Measurements from ENCODE around the gene CRACR2A. TPM values are rescaled to one million over a fixed set of nuclear protein-coding genes. Genes with fewer than 3 reads are reported as not detected.

The CRACR2A gene
- total RNA-seq, 1 donor from 2014 or later, result 6.2 TPM

DNA sequence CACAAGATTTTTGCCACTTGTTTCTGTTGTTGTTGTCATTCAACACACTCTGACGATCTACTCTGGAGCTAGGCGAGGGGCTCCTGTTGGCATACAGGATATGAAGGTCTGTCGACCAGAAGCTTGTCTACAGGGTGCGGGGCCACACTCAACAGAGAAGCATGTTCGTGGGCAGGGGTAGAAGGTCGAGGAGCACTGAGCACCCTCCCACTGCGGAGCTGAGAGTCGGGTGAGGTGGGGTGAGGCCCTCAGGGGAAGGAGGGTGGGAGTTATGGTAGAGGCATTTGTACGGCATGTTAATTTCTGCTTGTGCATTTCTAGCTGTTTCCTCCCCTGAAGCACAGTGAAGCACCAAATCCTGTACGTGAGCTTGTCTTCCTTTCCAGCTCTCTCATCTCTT, 146.8 kb downstream of the CRACR2A start:
- DNase-seq (ENCODE audit: low read depth), result no peak
- TF ChIP-seq, protein P1, sequence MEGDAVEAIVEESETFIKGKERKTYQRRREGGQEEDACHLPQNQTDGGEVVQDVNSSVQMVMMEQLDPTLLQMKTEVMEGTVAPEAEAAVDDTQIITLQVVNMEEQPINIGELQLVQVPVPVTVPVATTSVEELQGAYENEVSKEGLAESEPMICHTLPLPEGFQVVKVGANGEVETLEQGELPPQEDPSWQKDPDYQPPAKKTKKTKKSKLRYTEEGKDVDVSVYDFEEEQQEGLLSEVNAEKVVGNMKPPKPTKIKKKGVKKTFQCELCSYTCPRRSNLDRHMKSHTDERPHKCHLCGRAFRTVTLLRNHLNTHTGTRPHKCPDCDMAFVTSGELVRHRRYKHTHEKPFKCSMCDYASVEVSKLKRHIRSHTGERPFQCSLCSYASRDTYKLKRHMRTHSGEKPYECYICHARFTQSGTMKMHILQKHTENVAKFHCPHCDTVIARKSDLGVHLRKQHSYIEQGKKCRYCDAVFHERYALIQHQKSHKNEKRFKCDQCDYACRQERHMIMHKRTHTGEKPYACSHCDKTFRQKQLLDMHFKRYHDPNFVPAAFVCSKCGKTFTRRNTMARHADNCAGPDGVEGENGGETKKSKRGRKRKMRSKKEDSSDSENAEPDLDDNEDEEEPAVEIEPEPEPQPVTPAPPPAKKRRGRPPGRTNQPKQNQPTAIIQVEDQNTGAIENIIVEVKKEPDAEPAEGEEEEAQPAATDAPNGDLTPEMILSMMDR (IDR thresholded peaks at IDR 0.05; ENCODE audit: insufficient read depth, low read length, poor library complexity, severe bottlenecking), result no peak
- Histone ChIP-seq H3K4me3 (ENCODE audit: low read depth, low read length) (no peak overlapping the region), H3K27me3 (ENCODE audit: control insufficient read depth, insufficient read depth, low read length) (peaks cover 3% of the 10 kb centered on the region), H3K36me3 (ENCODE audit: control insufficient read depth, insufficient read depth, low read length) (no peaks in the 10 kb centered on the region)

DNA sequence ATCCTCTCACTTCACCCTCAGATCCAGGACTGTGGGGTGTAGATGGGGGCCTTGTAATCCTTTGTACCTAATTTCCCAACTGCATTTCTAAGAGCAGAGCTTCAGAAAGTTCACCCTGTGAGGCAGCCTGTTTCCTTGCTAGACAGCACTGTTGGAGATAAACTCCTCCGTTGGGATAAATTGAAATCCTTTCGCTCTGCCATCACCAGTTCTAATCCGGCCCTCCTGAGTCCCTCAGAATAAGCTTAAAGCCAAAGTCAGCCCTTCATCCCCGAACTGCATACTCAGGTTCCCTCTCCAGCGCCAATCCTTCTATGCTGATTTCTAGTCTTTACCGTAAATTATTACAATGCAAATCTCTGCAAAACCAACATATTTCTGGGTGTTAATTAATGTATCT, 147.2 kb downstream of the CRACR2A start:
- H3K27me3 ChIP-seq (ENCODE audit: control insufficient read depth, insufficient read depth, low read length), result peaks cover 3% of the 10 kb centered on the region
- H3K4me3 ChIP-seq (ENCODE audit: low read depth, low read length), result no peak overlapping the region
- DNase-seq (ENCODE audit: low read depth), result no peak

DNA sequence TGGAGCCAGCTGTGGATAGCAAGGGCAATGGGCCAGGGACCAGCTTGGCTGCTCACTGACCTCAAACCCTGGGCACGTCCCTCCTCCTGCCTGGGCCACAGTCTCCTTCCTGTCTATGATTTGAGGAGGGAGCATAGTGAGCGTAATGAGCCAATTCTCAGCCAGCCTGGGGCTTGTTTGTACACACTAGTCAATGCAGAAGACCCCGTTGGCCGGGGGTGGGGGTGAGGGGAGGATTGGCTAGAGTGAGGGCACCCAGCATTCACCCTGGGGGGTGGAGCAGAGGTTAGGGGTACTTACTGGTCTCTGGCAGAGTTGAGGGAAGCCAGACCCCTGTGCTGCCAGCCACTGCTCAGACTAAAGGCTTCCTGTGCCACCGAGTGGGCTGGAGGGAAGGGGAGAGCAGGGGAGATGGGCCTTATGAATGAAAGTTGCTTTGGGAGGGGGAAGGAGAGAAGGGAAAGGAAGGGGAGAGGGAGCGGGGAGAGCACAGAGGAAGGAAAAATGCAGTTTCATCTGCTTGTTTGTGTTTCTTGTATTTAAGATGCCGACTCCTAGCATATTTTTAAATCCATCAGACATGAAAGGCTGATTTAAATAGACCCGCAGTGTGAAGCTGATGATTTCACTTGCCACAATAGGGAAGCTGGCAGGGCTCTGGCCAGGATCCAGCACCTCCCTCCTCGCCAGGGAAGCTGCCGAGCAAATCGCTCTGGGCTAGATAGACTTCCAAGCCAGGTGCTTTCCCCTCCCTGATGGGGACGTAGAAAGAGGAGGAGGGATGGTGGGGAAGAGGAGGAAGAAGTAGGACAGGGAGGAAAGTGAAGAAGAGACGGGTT, 147.9 kb downstream of the CRACR2A start:
- TF ChIP-seq, protein P1 (IDR thresholded peaks at IDR 0.05; ENCODE audit: insufficient read depth, low read length, poor library complexity, severe bottlenecking), result no peak
- H3K27me3 ChIP-seq (ENCODE audit: control insufficient read depth, insufficient read depth, low read length), result peaks cover 3% of the 10 kb centered on the region
- peak; percentile 19 for DNase-seq (ENCODE audit: low read depth)
- no peak overlapping the region for H3K4me3 ChIP-seq (ENCODE audit: low read depth, low read length)
- H3K36me3 ChIP-seq (ENCODE audit: control insufficient read depth, insufficient read depth, low read length), result no peaks in the 10 kb centered on the region

More for the DNA sequence above, 147.2 kb downstream of the CRACR2A start:
- no peaks in the 10 kb centered on the region for H3K36me3 ChIP-seq (ENCODE audit: control insufficient read depth, insufficient read depth, low read length)
- TF ChIP-seq, protein P1 (IDR thresholded peaks at IDR 0.05; ENCODE audit: insufficient read depth, low read length, poor library complexity, severe bottlenecking), result no peak

DNA sequence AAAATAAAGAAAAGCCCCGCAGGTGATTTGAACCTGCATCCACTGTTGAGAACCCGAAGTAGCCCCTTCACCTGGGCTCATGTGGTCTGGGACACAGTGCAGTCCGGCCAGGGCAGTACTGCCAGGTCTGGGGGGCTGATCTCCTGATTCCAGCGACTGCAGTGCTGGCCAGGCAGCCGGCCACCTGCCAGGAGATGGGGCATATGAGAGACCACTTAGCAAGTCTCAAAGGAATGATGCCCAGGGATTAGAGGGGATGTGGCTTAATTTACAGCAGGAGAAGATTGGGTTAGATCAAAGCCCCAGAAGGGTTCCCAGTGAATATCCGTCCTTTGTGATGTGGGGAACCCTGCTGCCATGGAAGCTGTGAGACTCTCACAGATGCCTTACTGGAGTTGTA, 148.6 kb downstream of the CRACR2A start:
- H3K36me3 ChIP-seq (ENCODE audit: control insufficient read depth, insufficient read depth, low read length), result no peaks in the 10 kb centered on the region
- H3K27me3 ChIP-seq (ENCODE audit: control insufficient read depth, insufficient read depth, low read length), result peaks cover 3% of the 10 kb centered on the region
- TF ChIP-seq, protein P1 (IDR thresholded peaks at IDR 0.05; ENCODE audit: insufficient read depth, low read length, poor library complexity, severe bottlenecking), result no peak
- DNase-seq (ENCODE audit: low read depth), result no peak
- H3K4me3 ChIP-seq (ENCODE audit: low read depth, low read length), result no peak overlapping the region

DNA sequence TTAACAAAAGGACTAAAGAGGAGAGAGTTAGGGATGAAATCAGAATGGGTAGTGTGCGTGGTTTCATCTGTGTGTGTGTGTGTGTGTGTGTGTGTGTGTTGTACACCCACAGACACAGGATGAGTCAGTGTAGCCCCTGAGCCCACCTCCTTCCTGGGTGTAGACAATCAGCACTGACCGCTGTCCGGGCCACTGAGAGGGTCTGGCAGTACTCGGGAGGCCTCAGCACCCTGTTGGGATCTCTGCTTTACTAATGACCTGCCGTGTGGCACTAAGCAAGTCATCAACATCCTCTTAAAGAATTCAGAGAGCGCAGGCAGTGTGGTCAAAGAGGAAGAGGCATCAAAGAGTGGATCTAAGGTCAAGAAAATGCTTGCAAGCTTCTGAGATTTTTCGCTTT, 149.3 kb downstream of the CRACR2A start:
- H3K36me3 ChIP-seq (ENCODE audit: control insufficient read depth, insufficient read depth, low read length), result no peaks in the 10 kb centered on the region
- no peak overlapping the region for H3K4me3 ChIP-seq (ENCODE audit: low read depth, low read length)
- peaks cover 3% of the 10 kb centered on the region for H3K27me3 ChIP-seq (ENCODE audit: control insufficient read depth, insufficient read depth, low read length)
- no peak for DNase-seq (ENCODE audit: low read depth)
- TF ChIP-seq, protein P1 (IDR thresholded peaks at IDR 0.05; ENCODE audit: insufficient read depth, low read length, poor library complexity, severe bottlenecking), result no peak

DNA sequence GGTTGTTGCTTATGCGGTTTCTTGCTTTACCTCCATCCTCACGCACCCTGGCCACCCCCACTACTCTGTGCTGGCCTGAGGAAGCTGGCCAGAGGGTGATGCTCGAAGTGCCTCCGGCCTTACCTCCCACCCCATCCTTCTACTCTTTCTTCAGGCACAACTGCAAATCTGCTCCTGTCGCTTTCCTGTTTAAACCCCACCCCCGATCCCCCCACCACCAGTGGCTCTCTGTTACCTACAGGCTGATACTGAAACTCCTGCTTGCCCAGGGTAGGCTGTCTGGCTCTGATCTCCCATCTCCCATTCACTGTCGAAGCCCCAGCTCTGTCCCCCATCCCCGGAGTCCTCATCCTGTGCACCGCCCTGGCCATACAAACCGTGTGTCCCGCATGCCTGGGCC, 150.4 kb downstream of the CRACR2A start:
- DNase-seq (ENCODE audit: low read depth), result no peak
- Histone ChIP-seq H3K27me3 (ENCODE audit: control insufficient read depth, insufficient read depth, low read length) (peaks cover 3% of the 10 kb centered on the region), H3K36me3 (ENCODE audit: control insufficient read depth, insufficient read depth, low read length) (no peaks in the 10 kb centered on the region), H3K4me3 (ENCODE audit: low read depth, low read length) (no peak overlapping the region)
- TF ChIP-seq, protein P1 (IDR thresholded peaks at IDR 0.05; ENCODE audit: insufficient read depth, low read length, poor library complexity, severe bottlenecking), result no peak
